ENCODE results near the gene NOXRED1. TPM values are rescaled to one million over a fixed set of nuclear protein-coding genes. Genes with fewer than 3 reads are reported as not detected.

The NOXRED1 gene
- total and polyA plus RNA-seq, 10 of the 15 experiments (the other 5 are each of a cell fraction or from before 2014, with no cell fraction given), result 0.06 to 0.62 (median 0.14) TPM

DNA sequence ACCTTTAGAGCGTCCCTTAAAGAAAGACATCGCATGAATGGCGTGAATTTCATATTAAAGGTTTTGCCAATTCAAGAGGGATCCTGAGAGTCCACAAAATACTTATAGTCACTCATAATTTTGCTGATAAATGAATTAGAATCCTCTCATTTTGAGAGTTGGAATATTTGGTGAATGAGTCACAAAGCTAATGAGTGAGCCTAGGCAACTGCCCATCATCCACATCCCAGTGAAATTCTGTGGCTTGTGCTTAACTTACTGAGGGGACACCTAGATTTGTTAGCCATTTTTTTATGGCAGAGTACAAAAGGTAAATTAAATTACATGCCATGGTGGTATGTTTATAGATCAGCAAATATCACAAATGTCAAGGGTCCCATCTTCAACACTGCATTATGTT, 12.7 kb upstream of the NOXRED1 start:
- WGBS (ENCODE audit: insufficient coverage, insufficient replicate concordance, low lambda C conversion rate, missing lambda C conversion rate), result 90% methylated on average over 3 of the region's 3 CpGs
- no peaks in the 10 kb centered on the region for H3K4me1 ChIP-seq (ENCODE audit: control insufficient read depth, insufficient read depth, low read length)
- H3K27ac ChIP-seq (ENCODE audit: control insufficient read depth, insufficient read depth), result no peak overlapping the region
- SMC1A ChIA-PET (ENCODE audit: uncharacterized antibody, unreplicated experiment), result no interaction called here
- H3K9me3 ChIP-seq (replicated peaks; ENCODE audit: control insufficient read depth, insufficient read depth, low read length), result no peaks in the 10 kb centered on the region
- no peak for DNase-seq (ENCODE audit: low read depth, low spot score)
- no peak for FAIRE-seq
- in situ Hi-C loops (cut with MboI) (no loop called here), intact Hi-C loops (cut with micrococcal nuclease; ENCODE audit: unreplicated experiment) (no loop called here)
- H3K4me3 ChIP-seq, result no peak overlapping the region
- H3K27me3 ChIP-seq (replicated peaks in 1 of 2; ENCODE audit: control insufficient read depth in 2 of 2, insufficient read depth in 2 of 2, low read length in 1 of 2), result no peaks in the 10 kb centered on the region
- TF ChIP-seq STAT3 (IDR thresholded peaks at IDR 0.05; ENCODE audit: low read depth, low read length) (no peak), CBX3 (IDR thresholded peaks at IDR 0.05; ENCODE audit: borderline replicate concordance, low read depth) (no peak), SIN3A (IDR thresholded peaks at IDR 0.05; ENCODE audit: low read depth, low read length) (no peak), IKZF1 (conservative IDR thresholded peaks at IDR 0.05) (no peak)
- TF ChIP-seq, protein P1, sequence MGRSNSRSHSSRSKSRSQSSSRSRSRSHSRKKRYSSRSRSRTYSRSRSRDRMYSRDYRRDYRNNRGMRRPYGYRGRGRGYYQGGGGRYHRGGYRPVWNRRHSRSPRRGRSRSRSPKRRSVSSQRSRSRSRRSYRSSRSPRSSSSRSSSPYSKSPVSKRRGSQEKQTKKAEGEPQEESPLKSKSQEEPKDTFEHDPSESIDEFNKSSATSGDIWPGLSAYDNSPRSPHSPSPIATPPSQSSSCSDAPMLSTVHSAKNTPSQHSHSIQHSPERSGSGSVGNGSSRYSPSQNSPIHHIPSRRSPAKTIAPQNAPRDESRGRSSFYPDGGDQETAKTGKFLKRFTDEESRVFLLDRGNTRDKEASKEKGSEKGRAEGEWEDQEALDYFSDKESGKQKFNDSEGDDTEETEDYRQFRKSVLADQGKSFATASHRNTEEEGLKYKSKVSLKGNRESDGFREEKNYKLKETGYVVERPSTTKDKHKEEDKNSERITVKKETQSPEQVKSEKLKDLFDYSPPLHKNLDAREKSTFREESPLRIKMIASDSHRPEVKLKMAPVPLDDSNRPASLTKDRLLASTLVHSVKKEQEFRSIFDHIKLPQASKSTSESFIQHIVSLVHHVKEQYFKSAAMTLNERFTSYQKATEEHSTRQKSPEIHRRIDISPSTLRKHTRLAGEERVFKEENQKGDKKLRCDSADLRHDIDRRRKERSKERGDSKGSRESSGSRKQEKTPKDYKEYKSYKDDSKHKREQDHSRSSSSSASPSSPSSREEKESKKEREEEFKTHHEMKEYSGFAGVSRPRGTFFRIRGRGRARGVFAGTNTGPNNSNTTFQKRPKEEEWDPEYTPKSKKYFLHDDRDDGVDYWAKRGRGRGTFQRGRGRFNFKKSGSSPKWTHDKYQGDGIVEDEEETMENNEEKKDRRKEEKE (IDR thresholded peaks at IDR 0.05), result no peak
- TF ChIP-seq, protein P2, sequence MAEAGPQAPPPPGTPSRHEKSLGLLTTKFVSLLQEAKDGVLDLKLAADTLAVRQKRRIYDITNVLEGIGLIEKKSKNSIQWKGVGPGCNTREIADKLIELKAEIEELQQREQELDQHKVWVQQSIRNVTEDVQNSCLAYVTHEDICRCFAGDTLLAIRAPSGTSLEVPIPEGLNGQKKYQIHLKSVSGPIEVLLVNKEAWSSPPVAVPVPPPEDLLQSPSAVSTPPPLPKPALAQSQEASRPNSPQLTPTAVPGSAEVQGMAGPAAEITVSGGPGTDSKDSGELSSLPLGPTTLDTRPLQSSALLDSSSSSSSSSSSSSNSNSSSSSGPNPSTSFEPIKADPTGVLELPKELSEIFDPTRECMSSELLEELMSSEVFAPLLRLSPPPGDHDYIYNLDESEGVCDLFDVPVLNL (IDR thresholded peaks at IDR 0.05; ENCODE audit: low read depth, low read length), result no peak
- TF ChIP-seq, protein P3, sequence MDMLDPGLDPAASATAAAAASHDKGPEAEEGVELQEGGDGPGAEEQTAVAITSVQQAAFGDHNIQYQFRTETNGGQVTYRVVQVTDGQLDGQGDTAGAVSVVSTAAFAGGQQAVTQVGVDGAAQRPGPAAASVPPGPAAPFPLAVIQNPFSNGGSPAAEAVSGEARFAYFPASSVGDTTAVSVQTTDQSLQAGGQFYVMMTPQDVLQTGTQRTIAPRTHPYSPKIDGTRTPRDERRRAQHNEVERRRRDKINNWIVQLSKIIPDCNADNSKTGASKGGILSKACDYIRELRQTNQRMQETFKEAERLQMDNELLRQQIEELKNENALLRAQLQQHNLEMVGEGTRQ (IDR thresholded peaks at IDR 0.05; ENCODE audit: borderline replicate concordance, low read depth, low read length), result no peak
- no peak overlapping the region for H3K4me2 ChIP-seq (ENCODE audit: control insufficient read depth, insufficient read depth)
- RAD21 ChIA-PET (ENCODE audit: unreplicated experiment), result no interaction called here
- no peak for ATAC-seq
- BruUV-seq (replicated peaks), result no TSS peak
- CTCF ChIA-PET, result no interaction called here
- H3K36me3 ChIP-seq (ENCODE audit: control insufficient read depth in 2 of 2, insufficient read depth in 2 of 2, low read length in 1 of 2), result peaks cover 1 to 20% of the 10 kb centered on the region in 2 experiments; a peak in 3 of 4 replicates
- POLR2A ChIA-PET, result no interaction called here
- H3K79me2 ChIP-seq (ENCODE audit: control insufficient read depth, insufficient read depth, low read length), result no peaks in the 10 kb centered on the region
- H4K20me1 ChIP-seq (ENCODE audit: control insufficient read depth, insufficient read depth), result no peaks in the 10 kb centered on the region
- no peak overlapping the region for H2AFZ ChIP-seq (ENCODE audit: control insufficient read depth, low read depth, low read length)
- no peak overlapping the region for H3K9ac ChIP-seq (ENCODE audit: control insufficient read depth, insufficient read depth, low read length)

Data from GM12878 (cell line).